GM23338 (cell line): ENCODE results near the gene MAVS. TPM values are rescaled to one million over a fixed set of nuclear protein-coding genes. Genes with fewer than 3 reads are reported as not detected.

ENCODE experiments used
- ATAC-seq: fragments of 200-7000 bp; cut with Tn5 transposase; 3 replicates; pipeline ENCODE4 v1.9.1; 2020
- DNase-seq: peaks from one replicate; pipeline ENCODE4 v3.0.0-alpha.2; 2015; ENCODE audit warnings: low spot score
- H2AFZ ChIP-seq: fragments of 200-600 bp; sonication (generic); 2 replicates; pipeline ENCODE4 v1.8.0; 2016; ENCODE audit warnings: antibody characterized with exemption, mild to moderate bottlenecking, moderate library complexity
- H3F3A ChIP-seq: fragments of 200-600 bp; sonication (generic); replicated peaks from 2 replicates; pipeline ENCODE4 v1.8.0; 2017; ENCODE audit warnings: antibody characterized with exemption, mixed run types, low read depth
- H3K27ac ChIP-seq: fragments of 200-600 bp; sonication (generic); 2 replicates; pipeline ENCODE4 v1.6.1; 2016; ENCODE audit warnings: low read depth
- H3K27me3 ChIP-seq: fragments of 200-600 bp; sonication (generic); 2 replicates; pipeline ENCODE4 v1.8.0; 2016; ENCODE audit warnings: mild to moderate bottlenecking, mixed run types, moderate library complexity; ENCODE audit not compliant: insufficient read depth
- H3K36me3 ChIP-seq: fragments of 200-600 bp; sonication (generic); 2 replicates; pipeline ENCODE4 v1.8.0; 2016; ENCODE audit warnings: mild to moderate bottlenecking; ENCODE audit not compliant: insufficient read depth
- H3K4me1 ChIP-seq: fragments of 200-600 bp; sonication (generic); 2 replicates; pipeline ENCODE4 v1.8.0; 2016; ENCODE audit warnings: mild to moderate bottlenecking, moderate library complexity; ENCODE audit not compliant: insufficient read depth
- H3K4me2 ChIP-seq: fragments of 200-600 bp; sonication (generic); 2 replicates; pipeline ENCODE4 v1.7.1; 2017; ENCODE audit warnings: mixed run types
- H3K4me3 ChIP-seq: fragments of 200-600 bp; sonication (generic); 2 replicates; pipeline ENCODE4 v1.6.1; 2016; ENCODE audit warnings: mixed run types
- H3K79me2 ChIP-seq: fragments of 200-600 bp; sonication (generic); replicated peaks from 2 replicates; pipeline ENCODE4 v1.8.0; 2017; ENCODE audit warnings: mild to moderate bottlenecking; ENCODE audit not compliant: insufficient read depth
- H3K9me2 ChIP-seq: fragments of 200-600 bp; sonication (generic); 2 replicates; pipeline ENCODE4 v1.8.0; 2017; ENCODE audit not compliant: insufficient read depth
- H4K20me1 ChIP-seq: fragments of 200-600 bp; sonication (generic); replicated peaks from 2 replicates; pipeline ENCODE4 v1.8.0; 2017; ENCODE audit warnings: mild to moderate bottlenecking; ENCODE audit not compliant: insufficient read depth
- H3K27ac Mint-ChIP-seq: 2 replicates; pipeline ENCODE4 v1.8.0; 2020; ENCODE audit warnings: inconsistent platforms, mild to moderate bottlenecking, moderate library complexity, mixed read lengths
- H3K27me3 Mint-ChIP-seq: 3 replicates; pipeline ENCODE4 v1.8.0; 2022; ENCODE audit warnings: low read depth, mild to moderate bottlenecking, moderate library complexity, mixed read lengths, inconsistent platforms; ENCODE audit not compliant: insufficient read depth, poor library complexity
- H3K36me3 Mint-ChIP-seq: 3 replicates; pipeline ENCODE4 v1.8.0; 2021; ENCODE audit warnings: low read depth, mild to moderate bottlenecking, inconsistent platforms, moderate library complexity, mixed read lengths
- H3K4me1 Mint-ChIP-seq: 3 replicates; pipeline ENCODE4 v1.8.0; 2020; ENCODE audit warnings: mild to moderate bottlenecking, inconsistent platforms, mixed read lengths
- H3K4me3 Mint-ChIP-seq: 3 replicates; pipeline ENCODE4 v1.8.0; 2021; ENCODE audit warnings: moderate library complexity, mild to moderate bottlenecking, inconsistent platforms, mixed read lengths
- H3K9me3 Mint-ChIP-seq: 3 replicates; pipeline ENCODE4 v1.8.0; 2020; ENCODE audit warnings: moderate library complexity, mild to moderate bottlenecking, inconsistent platforms, mixed read lengths
- CREB1 ChIP-seq: fragments of 250-450 bp; sonication (Bioruptor Pico); IDR thresholded peaks from 2 replicates; pipeline ENCODE4 v1.5.0; 2020; ENCODE audit warnings: low read depth, mild to moderate bottlenecking, moderate library complexity
- CTCF ChIP-seq, 2 experiments: fragments of 200-600 bp in 1 of 2; sonication (generic) in 1 of 2; conservative IDR thresholded peaks; 2 replicates each; pipeline versions ENCODE4 v1.5.1 to v1.6.1; 2016 to 2017; ENCODE audit warnings: antibody characterized with exemption in 2 of 2, low read depth in 2 of 2, mild to moderate bottlenecking in 2 of 2, moderate library complexity in 1 of 2
- ETS1 ChIP-seq: IDR thresholded peaks from 2 replicates; pipeline ENCODE4 v1.6.1; 2016; ENCODE audit warnings: antibody characterized with exemption
- EZH2 ChIP-seq: fragments of 200-600 bp; sonication (generic); IDR thresholded peaks from one replicate; pipeline ENCODE4 v1.8.0; 2017; ENCODE audit warnings: antibody characterized with exemption, mild to moderate bottlenecking, low read depth; ENCODE audit not compliant: unreplicated experiment
- EZH2phosphoT487 ChIP-seq: fragments of 200-600 bp; sonication (generic); IDR thresholded peaks from one replicate; pipeline ENCODE4 v1.8.1; 2018; ENCODE audit warnings: antibody characterized with exemption; ENCODE audit not compliant: unreplicated experiment
- JUNB ChIP-seq: IDR thresholded peaks from one replicate; pipeline ENCODE4 v1.6.1; 2016; ENCODE audit warnings: antibody characterized with exemption; ENCODE audit not compliant: unreplicated experiment
- NANOG ChIP-seq: IDR thresholded peaks from 2 replicates; pipeline ENCODE4 v1.6.1; 2016; ENCODE audit warnings: antibody characterized with exemption, borderline replicate concordance
- POLR2AphosphoS5 ChIP-seq: IDR thresholded peaks from 2 replicates; pipeline ENCODE4 v1.6.1; 2016; ENCODE audit warnings: antibody characterized with exemption, low read depth
- REST ChIP-seq: IDR thresholded peaks from one replicate; pipeline ENCODE4 v1.6.1; 2018; ENCODE audit warnings: antibody characterized with exemption; ENCODE audit not compliant: unreplicated experiment
- STAT1 ChIP-seq: IDR thresholded peaks from one replicate; pipeline ENCODE4 v1.6.1; 2016; ENCODE audit warnings: antibody characterized with exemption; ENCODE audit not compliant: unreplicated experiment
- ZNF114 ChIP-seq: fragments of 250-450 bp; sonication (Bioruptor Pico); IDR thresholded peaks from 2 replicates; pipeline ENCODE4 v1.5.0; 2020; ENCODE audit warnings: mild to moderate bottlenecking, moderate library complexity
- ZNF331 ChIP-seq: fragments of 250-450 bp; sonication (Bioruptor Pico); IDR thresholded peaks from 2 replicates; pipeline ENCODE4 v1.5.0; 2020; ENCODE audit warnings: low read depth, mild to moderate bottlenecking, moderate library complexity
- ZNF462 ChIP-seq: fragments of 250-450 bp; sonication (Bioruptor Pico); IDR thresholded peaks from 2 replicates; pipeline ENCODE4 v1.5.0; 2020; ENCODE audit warnings: mild to moderate bottlenecking, moderate library complexity
- polyA plus RNA-seq: library from polyadenylated mRNA; unstranded; fragments of >200 nt; fragmentation: Nextera tagmentation; extraction: Ambion mirVana; gene quantifications from 2 replicates; pipeline ENCODE4 v1.2.1, GENCODE V29; 2016
- total RNA-seq: library from RNA; depleted of rRNA; stranded (reverse); fragments of >200 nt; shearing (Covaris generic); gene quantifications from 2 replicates; pipeline ENCODE4 v1.2.3, GENCODE V29; 2014

The MAVS gene
- total and polyA plus RNA-seq, 2 experiments from 2014 or later, result 5.2 to 21.8 TPM

GRCh38 chr20:3876000-3876399 is 29.4 kb downstream of the MAVS start:
- no peaks in the 10 kb centered on the region for H3K9me2 ChIP-seq
- DNase-seq, result no peak
- H3F3A ChIP-seq, result no peaks in the 10 kb centered on the region
- no peaks in the 10 kb centered on the region for H3K4me1 ChIP-seq
- TF ChIP-seq STAT1, result no peak
- TF ChIP-seq NANOG, result no peak
- no peak for TF ChIP-seq JUNB
- no peak for TF ChIP-seq ETS1
- TF ChIP-seq REST, result no peak
- TF ChIP-seq EZH2phosphoT487, result no peak
- TF ChIP-seq EZH2, result no peak
- TF ChIP-seq ZNF331 (CRISPR knock-in tag), result no peak
- no peak for TF ChIP-seq ZNF462 (CRISPR knock-in tag)
- no peak for TF ChIP-seq CREB1
- no peak for TF ChIP-seq POLR2AphosphoS5
- no peak for TF ChIP-seq CTCF (conservative IDR thresholded peaks at IDR 0.05; ENCODE audit: low read depth in 2 of 2)
- no peak for TF ChIP-seq ZNF114 (CRISPR knock-in tag)
- no peak overlapping the region for H3K4me3 ChIP-seq
- no peaks in the 10 kb centered on the region; the same call in 1 of the 2 replicates for H4K20me1 ChIP-seq
- Mint-ChIP-seq H3K4me1 (peaks cover 7% of the 10 kb centered on the region; the same call in 2 of the 3 replicates), H3K36me3 (peaks cover 20% of the 10 kb centered on the region; the same call in 2 of the 3 replicates), H3K27ac (no peak overlapping the region), H3K4me3 (no peak overlapping the region), H3K9me3 (no peaks in the 10 kb centered on the region), H3K27me3 (peaks cover 4% of the 10 kb centered on the region)
- ATAC-seq, result no peak
- no peak overlapping the region for H3K27ac ChIP-seq
- no peaks in the 10 kb centered on the region for H3K79me2 ChIP-seq
- 0 out of 2 replicates have a peak, but pooled peaks cover 3% of the 10 kb centered on the region for H3K36me3 ChIP-seq
- no peak overlapping the region for H3K4me2 ChIP-seq
- no peak overlapping the region for H2AFZ ChIP-seq
- H3K27me3 ChIP-seq, result no peaks in the 10 kb centered on the region
